GM10248 (cell line): Measurements from ENCODE around the gene MAPK10.

Experiments
- CTCF ChIA-PET: fragments of 300-600 bp; sonication (Branson Sonifier 250); formaldehyde crosslinking; extraction: SDS; loops from one replicate; lab custom pipeline; 2021; ENCODE audit warnings: antibody characterized with exemption; lab: Yijun Ruan, JAX
- POLR2A ChIA-PET: fragments of 350-650 bp; sonication (Branson Sonifier 250); formaldehyde crosslinking; extraction: SDS; loops from one replicate; lab custom pipeline; 2020; ENCODE audit warnings: antibody characterized with exemption; lab: Yijun Ruan, JAX
- DNase-seq: peaks from one replicate; pipeline ENCODE4 v3.0.0; 2012; ENCODE audit errors: extremely low spot score
- CTCF ChIP-seq: IDR thresholded peaks from 2 replicates; pipeline ENCODE4 v1.5.1; 2012; ENCODE audit warnings: mild to moderate bottlenecking, low read depth; ENCODE audit errors: extremely low read depth, missing control alignments, control extremely low read depth

Gene MAPK10

GRCh38 chr4:86141161-86141560 is 218.7 kb downstream of the MAPK10 start:
- no peak for DNase-seq
- no peak for TF ChIP-seq CTCF
- POLR2A ChIA-PET: no interaction called here
- CTCF ChIA-PET: interaction anchor here (0.9 to 2.1 kb wide), 4 partner anchors 8 to 391 kb away, joined by 3 to 10 read pairs (median 6); no protein-coding TSS in a partner anchor

- no peak for TF ChIP-seq CTCF
- ChIA-PET POLR2A (no interaction called here), CTCF (interaction anchor here (1.8 kb wide), 1 partner anchor 9 kb away, joined by 10 read pairs; no protein-coding TSS in a partner anchor)
- no peak for DNase-seq
Observed at GRCh38 chr4:86132468-86132867, 227.4 kb downstream of the MAPK10 start.

- POLR2A ChIA-PET: no interaction called here
- CTCF ChIA-PET: interaction anchor here (1.0 to 1.6 kb wide), 2 partner anchors 15 to 24 kb away, joined by 3 read pairs; no protein-coding TSS in a partner anchor
- DNase-seq: no peak
- TF ChIP-seq CTCF: no peak
Observed at GRCh38 chr4:86131456-86131855, 228.4 kb downstream of the MAPK10 start.

GRCh38 chr4:86130160-86130933 is 229.5 kb downstream of the MAPK10 start:
- no peak for DNase-seq
- ChIA-PET POLR2A (no interaction called here), CTCF (interaction anchor here (1.1 to 1.6 kb wide), 2 partner anchors 16 to 23 kb away, joined by 3 read pairs; no protein-coding TSS in a partner anchor)
- TF ChIP-seq CTCF: no peak

- ChIA-PET CTCF (interaction anchor here (1.1 kb wide), 1 partner anchor 17 kb away, joined by 3 read pairs; no protein-coding TSS in a partner anchor), POLR2A (no interaction called here)
- TF ChIP-seq CTCF: no peak
Observed at GRCh38 chr4:86129546-86129945, 230.3 kb downstream of the MAPK10 start.

GRCh38 chr4:86122404-86122803 is 237.4 kb downstream of the MAPK10 start:
- POLR2A ChIA-PET: no interaction called here
- no peak for TF ChIP-seq CTCF
- no peak for DNase-seq
- CTCF ChIA-PET: no interaction called here

More at GRCh38 chr4:86129546-86129945, 230.3 kb downstream of the MAPK10 start:
- DNase-seq: no peak
